CD14-positive monocyte (primary cell): Measurements from ENCODE around the gene F13A1. TPM values are rescaled to one million over a fixed set of nuclear protein-coding genes. Genes with fewer than 3 reads are reported as not detected.

ENCODE experiments used
- DNase-seq, 3 donors: peaks; one replicate each; pipeline ENCODE4 v3.0.0-alpha.2; 2011 to 2022
- H2AFZ ChIP-seq: 2 replicates; pipeline ENCODE4 v1.6.0; 2012; ENCODE audit warnings: mild to moderate bottlenecking, low read depth, low read length, inconsistent platforms; ENCODE audit not compliant: insufficient read depth, poor library complexity, severe bottlenecking
- H3K27ac ChIP-seq, 2 donors: 1 replicate in 1 of 2; 2 replicates in 1 of 2; pipeline ENCODE4 v1.5.1; 2012 to 2013; ENCODE audit warnings: low read length in 2 of 2, control low read depth in 1 of 2, inconsistent platforms in 1 of 2, low read depth in 1 of 2, mild to moderate bottlenecking in 1 of 2
- H3K27me3 ChIP-seq, 2 donors: one replicate each; pipeline versions ENCODE4 v1.6.0 to v1.6.1; 2011 to 2013; ENCODE audit warnings: low read length in 2 of 2; ENCODE audit not compliant: control insufficient read depth in 2 of 2, insufficient read depth in 2 of 2
- H3K36me3 ChIP-seq, 2 donors: replicated peaks in 1 of 2; 1 replicate in 1 of 2; 2 replicates in 1 of 2; pipeline versions ENCODE4 v1.5.1 to v1.6.1; 2012 to 2013; ENCODE audit warnings: low read length in 2 of 2, control low read depth in 1 of 2, inconsistent platforms in 1 of 2, mild to moderate bottlenecking in 1 of 2; ENCODE audit not compliant: insufficient read depth in 2 of 2, control insufficient read depth in 1 of 2
- H3K4me1 ChIP-seq, 2 donors: 1 replicate in 1 of 2; 2 replicates in 1 of 2; pipeline versions ENCODE4 v1.5.1 to v1.6.1; 2012 to 2013; ENCODE audit warnings: low read length in 2 of 2, control low read depth in 1 of 2, inconsistent platforms in 1 of 2, mild to moderate bottlenecking in 1 of 2, moderate library complexity in 1 of 2; ENCODE audit not compliant: insufficient read depth in 2 of 2, control insufficient read depth in 1 of 2
- H3K4me2 ChIP-seq: replicated peaks from 2 replicates; pipeline ENCODE3; 2012; ENCODE audit warnings: low read length, moderate library complexity, mild to moderate bottlenecking; ENCODE audit not compliant: poor library complexity, severe bottlenecking; ENCODE audit errors: extremely low read depth
- H3K4me3 ChIP-seq, 3 experiments: fragments of 200-600 bp in 1 of 3; sonication (generic) in 1 of 3; replicated peaks in 1 of 3; 1 replicate in 2 of 3; 2 replicates in 1 of 3; pipeline ENCODE4 v1.5.1; 2011 to 2013; ENCODE audit warnings: low read length in 3 of 3, mild to moderate bottlenecking in 3 of 3, control low read depth in 2 of 3, low read depth in 2 of 3, inconsistent platforms in 1 of 3, moderate library complexity in 1 of 3
- H3K79me2 ChIP-seq: 2 replicates; pipeline ENCODE4 v1.6.0; 2012; ENCODE audit warnings: mild to moderate bottlenecking, control low read depth, inconsistent platforms, low read length, moderate library complexity; ENCODE audit not compliant: insufficient read depth
- H3K9ac ChIP-seq: 2 replicates; pipeline ENCODE4 v1.6.0; 2017; ENCODE audit warnings: low read length, mild to moderate bottlenecking; ENCODE audit not compliant: insufficient read depth, poor library complexity, severe bottlenecking
- H3K9me3 ChIP-seq, 2 donors: replicated peaks in 1 of 2; 1 replicate in 1 of 2; 2 replicates in 1 of 2; pipeline versions ENCODE4 v1.5.1 to v1.6.1; 2012 to 2013; ENCODE audit warnings: low read length in 2 of 2, control low read depth in 1 of 2; ENCODE audit not compliant: control insufficient read depth in 1 of 2, insufficient read depth in 1 of 2
- H4K20me1 ChIP-seq: 2 replicates; pipeline ENCODE4 v1.6.0; 2012; ENCODE audit warnings: mild to moderate bottlenecking, low read length, control low read depth, moderate library complexity; ENCODE audit not compliant: insufficient read depth
- H3K27ac Mint-ChIP-seq, 7 donors: one replicate each; pipeline ENCODE4 v1.8.0; 2020; ENCODE audit warnings: mild to moderate bottlenecking in 7 of 7, mixed read lengths in 7 of 7, moderate library complexity in 6 of 7, inconsistent platforms in 2 of 7
- H3K27me3 Mint-ChIP-seq, 3 donors: one replicate each; pipeline ENCODE4 v1.8.0; 2021 to 2022; ENCODE audit warnings: low read depth in 3 of 3, mild to moderate bottlenecking in 3 of 3, mixed read lengths in 3 of 3, moderate library complexity in 3 of 3, inconsistent platforms in 1 of 3
- H3K36me3 Mint-ChIP-seq, 2 donors: one replicate each; pipeline ENCODE4 v1.8.0; 2020; ENCODE audit warnings: mixed read lengths in 2 of 2, inconsistent platforms in 1 of 2, mild to moderate bottlenecking in 1 of 2
- H3K4me1 Mint-ChIP-seq: one replicate; pipeline ENCODE4 v1.8.0; 2020; ENCODE audit warnings: mild to moderate bottlenecking, mixed read lengths
- H3K4me3 Mint-ChIP-seq, 2 donors: one replicate each; pipeline ENCODE4 v1.8.0; 2020; ENCODE audit warnings: mild to moderate bottlenecking in 2 of 2, mixed read lengths in 2 of 2, moderate library complexity in 1 of 2
- H3K9me3 Mint-ChIP-seq, 7 donors: one replicate each; pipeline ENCODE4 v1.8.0; 2020 to 2022; ENCODE audit warnings: mixed read lengths in 7 of 7, mild to moderate bottlenecking in 6 of 7, moderate library complexity in 6 of 7, inconsistent platforms in 2 of 7
- CTCF ChIP-seq: fragments of 200-600 bp; IDR thresholded peaks from one replicate; pipeline ENCODE4 v1.8.0; 2022; ENCODE audit warnings: antibody characterized with exemption, mild to moderate bottlenecking
- WGBS: methylation state at CpG from one replicate; pipeline ENCODE4 v1.1.5; 2013; ENCODE audit warnings: missing lambda C conversion rate; ENCODE audit not compliant: insufficient coverage; 5-methylcytosine and 5-hydroxymethylcytosine counted together
- intact Hi-C, 2 donors: fragments of 100-400 bp; cut with micrococcal nuclease; formaldehyde crosslinking; loops; one replicate each; pipeline versions ENCODE4 v1.15.0 to v1.15.1; 2023
- polyA plus RNA-seq, 3 donors: library from polyadenylated mRNA; depleted of rRNA in 1 of 3; unstranded in 2 of 3; stranded (reverse) in 1 of 3; fragments of 300-500 nt in 2 of 3; fragments of >200 nt in 1 of 3; fragmentation: Illumina TruSeq in 2 of 3; gene quantifications; 1 replicate in 2 of 3; 2 replicates in 1 of 3; pipeline ENCODE4 v1.2.3, GENCODE V29; 2012 to 2021

The F13A1 gene
- polyA plus RNA-seq, 3 donors, result 49.0 to 136 (median 105) TPM

GRCh38 chr6:6178795-6179194 is 141.7 kb downstream of the F13A1 start:
- H3K36me3 Mint-ChIP-seq, result peaks cover 15 to 29% of the 10 kb centered on the region in 2 donors
- H3K9me3 ChIP-seq, result no peaks in the 10 kb centered on the region
- intact Hi-C loops, result no loop called here
- H3K27ac ChIP-seq, result no peak overlapping the region
- TF ChIP-seq CTCF, result no peak
- no peak overlapping the region for H3K9ac ChIP-seq
- no peak overlapping the region for H3K4me2 ChIP-seq
- WGBS, result 94% methylated on average over 6 of the region's 6 CpGs
- H3K27me3 ChIP-seq, result no peaks in the 10 kb centered on the region
- H3K27me3 Mint-ChIP-seq, result no peaks in the 10 kb centered on the region
- H3K4me3 Mint-ChIP-seq, result no peak overlapping the region
- H4K20me1 ChIP-seq, result no peaks in the 10 kb centered on the region
- H3K4me1 Mint-ChIP-seq, result no peaks in the 10 kb centered on the region
- no peak overlapping the region for H3K4me3 ChIP-seq
- no peaks in the 10 kb centered on the region for H3K4me1 ChIP-seq
- H3K79me2 ChIP-seq, result no peaks in the 10 kb centered on the region
- H2AFZ ChIP-seq, result no peak overlapping the region
- DNase-seq, result no peak
- peaks cover 15 to 37% of the 10 kb centered on the region in 2 donors for H3K36me3 ChIP-seq
- H3K9me3 Mint-ChIP-seq, result no peaks in the 10 kb centered on the region
- no peak overlapping the region for H3K27ac Mint-ChIP-seq

- Mint-ChIP-seq H3K4me1 (no peaks in the 10 kb centered on the region), H3K9me3 (no peaks in the 10 kb centered on the region), H3K4me3 (no peak overlapping the region), H3K27me3 (no peaks in the 10 kb centered on the region), H3K27ac (no peak overlapping the region), H3K36me3 (peaks cover 19 to 29% of the 10 kb centered on the region in 2 donors)
- H3K9ac ChIP-seq, result no peak overlapping the region
- TF ChIP-seq CTCF, result no peak
- intact Hi-C loops, result no loop called here
- DNase-seq, result no peak
- H2AFZ ChIP-seq, result no peak overlapping the region
- no peaks in the 10 kb centered on the region for H4K20me1 ChIP-seq
- no peak overlapping the region for H3K4me2 ChIP-seq
- no peaks in the 10 kb centered on the region for H3K27me3 ChIP-seq
- peaks cover 22 to 46% of the 10 kb centered on the region in 2 donors for H3K36me3 ChIP-seq
- no peaks in the 10 kb centered on the region for H3K4me1 ChIP-seq
- no peaks in the 10 kb centered on the region for H3K79me2 ChIP-seq
- WGBS, result 100% methylated on average over 4 of the region's 4 CpGs
- no peak overlapping the region for H3K27ac ChIP-seq
- H3K9me3 ChIP-seq, result no peaks in the 10 kb centered on the region
- no peak overlapping the region for H3K4me3 ChIP-seq
These were observed 142.7 kb downstream of the F13A1 start for GRCh38 chr6:6177754-6178153.
